GM12801 (cell line): Measurements from ENCODE around the gene ASTN2.

ENCODE experiments used
- TF ChIP-seq, protein P1 (sequence below): IDR thresholded peaks from one replicate; pipeline ENCODE4 v1.5.1; 2011; ENCODE audit warnings: control low read depth; ENCODE audit not compliant: insufficient read length; ENCODE audit errors: extremely low read depth

ASTN2 gene

DNA sequence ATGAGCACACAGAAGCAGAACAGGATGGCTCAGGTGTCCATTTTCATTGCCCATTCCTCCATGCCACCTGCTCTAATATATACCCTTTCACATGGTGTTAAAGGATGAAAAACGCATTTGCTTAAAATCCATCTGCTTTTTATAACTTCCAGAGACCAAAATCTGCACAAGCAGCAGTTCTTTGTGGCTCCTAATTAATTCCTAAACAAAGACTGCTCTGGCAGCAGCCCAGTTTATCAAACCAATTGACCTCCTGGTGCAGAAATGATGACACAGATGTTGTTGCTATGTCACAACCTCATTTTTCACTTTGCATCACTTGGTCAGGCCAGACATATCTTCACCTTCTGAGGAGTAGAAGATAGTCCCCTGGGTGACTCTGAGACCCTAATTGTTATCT lies 141.2 kb downstream of the ASTN2 start:
- TF ChIP-seq, protein P1, sequence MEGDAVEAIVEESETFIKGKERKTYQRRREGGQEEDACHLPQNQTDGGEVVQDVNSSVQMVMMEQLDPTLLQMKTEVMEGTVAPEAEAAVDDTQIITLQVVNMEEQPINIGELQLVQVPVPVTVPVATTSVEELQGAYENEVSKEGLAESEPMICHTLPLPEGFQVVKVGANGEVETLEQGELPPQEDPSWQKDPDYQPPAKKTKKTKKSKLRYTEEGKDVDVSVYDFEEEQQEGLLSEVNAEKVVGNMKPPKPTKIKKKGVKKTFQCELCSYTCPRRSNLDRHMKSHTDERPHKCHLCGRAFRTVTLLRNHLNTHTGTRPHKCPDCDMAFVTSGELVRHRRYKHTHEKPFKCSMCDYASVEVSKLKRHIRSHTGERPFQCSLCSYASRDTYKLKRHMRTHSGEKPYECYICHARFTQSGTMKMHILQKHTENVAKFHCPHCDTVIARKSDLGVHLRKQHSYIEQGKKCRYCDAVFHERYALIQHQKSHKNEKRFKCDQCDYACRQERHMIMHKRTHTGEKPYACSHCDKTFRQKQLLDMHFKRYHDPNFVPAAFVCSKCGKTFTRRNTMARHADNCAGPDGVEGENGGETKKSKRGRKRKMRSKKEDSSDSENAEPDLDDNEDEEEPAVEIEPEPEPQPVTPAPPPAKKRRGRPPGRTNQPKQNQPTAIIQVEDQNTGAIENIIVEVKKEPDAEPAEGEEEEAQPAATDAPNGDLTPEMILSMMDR: no peak

DNA sequence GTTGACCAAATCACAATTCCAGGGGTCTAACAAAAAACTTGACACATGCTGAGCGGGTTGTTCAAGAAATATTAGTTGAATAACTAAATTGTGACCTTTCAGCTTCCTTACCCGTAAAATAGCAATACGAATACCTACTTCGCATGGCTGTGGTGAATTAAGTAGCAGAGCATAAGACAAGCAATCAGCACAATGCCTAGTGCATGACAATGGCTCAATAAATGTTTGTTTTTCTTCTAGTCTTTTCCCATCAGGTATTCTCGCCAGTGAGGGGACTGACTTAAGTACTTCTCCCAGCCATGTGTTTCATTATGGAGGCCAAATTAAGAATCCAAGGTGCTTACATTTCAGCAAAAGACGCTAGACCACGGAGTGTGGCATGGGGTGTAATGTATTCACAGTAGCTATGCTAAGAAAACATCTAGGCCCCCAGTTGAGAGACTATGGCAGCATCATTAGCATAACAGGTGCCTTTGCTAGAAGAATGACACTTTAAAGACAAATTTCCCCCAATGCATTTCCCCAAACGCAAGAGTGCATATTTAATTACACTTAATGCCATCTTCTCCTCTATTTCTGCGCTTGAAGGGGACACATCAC lies 145.9 kb downstream of the ASTN2 start:
- TF ChIP-seq, protein P1: no peak

DNA sequence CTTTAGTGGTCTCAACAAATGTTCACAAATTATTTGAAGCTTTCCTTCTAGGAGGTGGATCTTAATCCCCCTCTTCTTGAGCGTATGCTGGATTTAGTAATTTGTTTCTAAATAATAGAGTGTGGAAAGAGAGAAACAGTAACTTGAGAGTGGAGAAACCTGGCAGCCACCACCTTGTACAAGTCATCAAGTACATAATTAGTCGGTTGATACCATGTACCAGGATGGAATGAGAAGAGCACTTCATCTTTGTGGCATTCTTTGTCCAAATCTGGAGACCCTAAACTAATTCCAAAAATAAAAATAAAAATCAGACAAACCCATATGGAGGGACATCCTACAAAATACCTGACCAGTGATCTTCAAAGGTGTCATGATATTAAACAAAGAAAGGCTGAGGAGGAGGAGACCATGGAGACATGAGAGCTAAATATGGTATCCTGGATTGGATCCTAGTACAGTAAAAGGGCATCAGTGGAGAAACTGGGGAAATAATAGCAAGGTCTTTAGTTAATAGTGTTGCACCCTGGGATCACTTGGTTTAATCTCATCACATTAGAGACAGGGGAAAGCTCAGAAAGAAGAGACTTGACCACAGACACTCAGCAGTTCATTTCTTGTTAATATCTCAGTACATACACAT lies 147.9 kb downstream of the ASTN2 start:
- TF ChIP-seq, protein P1: no peak

DNA sequence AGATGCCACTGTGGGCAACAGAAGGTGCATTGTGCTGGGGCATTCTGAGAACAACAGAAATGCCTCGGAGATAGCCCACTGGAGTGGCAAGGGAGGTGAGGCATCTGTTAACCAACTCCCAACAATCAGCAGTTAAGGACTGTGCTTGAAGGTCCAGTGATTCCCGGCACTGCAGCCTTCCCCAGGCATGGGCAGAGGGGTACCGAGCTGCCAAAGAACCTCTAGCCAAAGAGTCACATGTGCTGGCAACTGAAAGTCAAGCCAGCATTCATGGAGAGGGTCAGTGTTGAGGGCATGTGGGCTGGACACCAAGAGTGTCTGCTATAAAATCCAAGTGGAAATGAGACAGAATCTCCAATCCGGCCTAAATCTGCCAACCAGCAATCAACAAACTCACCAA lies 149.6 kb downstream of the ASTN2 start:
- TF ChIP-seq, protein P1: no peak

DNA sequence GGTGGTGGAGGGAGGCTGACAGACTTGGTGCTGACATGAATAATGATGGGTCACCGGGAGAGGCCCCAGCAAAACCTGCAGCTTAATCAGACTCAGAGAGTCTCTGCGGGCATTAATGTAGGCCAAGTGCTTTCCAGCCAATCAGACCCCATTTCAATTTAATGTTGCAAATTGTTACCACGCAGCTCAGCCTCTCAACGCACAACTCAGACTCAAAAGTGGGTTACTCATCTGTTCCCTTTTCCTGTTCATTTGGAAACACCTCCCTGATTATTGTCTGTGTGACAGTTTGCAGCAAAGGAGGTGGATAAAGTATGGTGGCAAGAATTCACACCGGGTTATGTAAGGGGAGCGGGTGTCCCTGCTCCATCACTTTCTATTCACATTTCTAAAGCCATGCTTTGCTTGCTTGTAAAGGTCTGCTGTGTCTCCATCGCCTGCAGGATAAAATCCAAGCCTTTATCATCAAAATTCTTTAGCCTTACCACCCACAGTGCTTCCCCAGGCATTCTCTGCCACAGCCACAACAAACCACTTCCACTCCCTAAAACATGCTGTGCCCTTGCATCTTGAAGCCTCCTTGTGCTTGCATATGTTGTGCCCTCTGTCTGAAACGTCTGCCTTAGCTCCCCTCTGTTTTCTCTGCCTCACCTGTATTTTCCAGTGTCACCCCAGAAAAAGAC lies 156.5 kb downstream of the ASTN2 start:
- TF ChIP-seq, protein P1: no peak

DNA sequence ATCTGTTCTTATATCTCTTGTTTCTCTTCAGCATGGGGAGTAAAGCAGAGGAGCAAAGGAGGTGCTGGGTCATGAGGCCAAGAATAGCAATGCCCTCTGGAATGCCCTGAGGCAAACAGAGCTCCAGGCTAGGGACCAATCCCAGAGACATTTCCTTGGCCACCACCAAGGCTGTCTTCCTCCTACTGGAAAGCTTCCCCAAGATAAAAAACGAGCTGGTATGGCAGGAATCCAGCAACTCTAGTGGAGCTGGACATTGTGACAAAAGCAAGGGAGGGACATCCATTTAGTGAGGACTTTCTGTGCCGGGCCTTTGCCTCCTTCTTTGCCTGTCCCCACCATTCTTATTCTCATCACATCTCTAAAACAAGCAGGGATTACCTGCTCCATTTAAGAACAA lies 161.6 kb downstream of the ASTN2 start:
- TF ChIP-seq, protein P1: no peak

DNA sequence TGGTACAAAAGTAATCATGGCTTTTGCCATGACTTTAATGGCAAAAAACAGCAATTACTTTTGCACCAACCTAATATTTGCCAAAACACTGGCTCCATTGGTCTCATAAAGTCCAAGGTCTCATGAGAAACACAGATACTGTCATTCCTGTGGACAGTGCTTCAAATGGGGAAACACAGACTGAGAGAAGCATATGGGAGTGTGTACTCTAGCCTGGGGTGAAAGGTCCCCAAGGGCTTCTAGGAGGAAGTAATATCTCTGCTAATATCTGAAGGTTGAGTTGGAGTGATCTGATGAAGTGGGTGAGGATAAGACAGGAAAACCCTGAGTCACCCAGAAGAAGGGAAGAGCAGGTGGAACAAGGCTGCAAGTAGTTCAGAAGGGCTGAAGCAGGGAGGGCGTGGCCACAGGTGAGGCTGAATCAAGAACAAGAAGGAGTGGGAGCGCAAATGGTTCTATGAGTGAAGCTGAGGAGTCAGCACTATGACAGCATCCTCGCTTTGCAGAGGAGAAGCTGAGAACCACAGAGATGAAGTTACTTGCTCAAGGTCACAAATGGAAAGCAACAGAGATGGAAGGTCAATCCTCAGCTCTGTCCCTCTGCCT lies 164.1 kb downstream of the ASTN2 start:
- TF ChIP-seq, protein P1: no peak
